Stimulated activated memory B cell treated with anti-CD40 and anti-IgM and Interleukin-4, amounts not matched to agents 10 μg/mL and 1 μg/mL and 100 μg/mL, for 72 hours (primary cell): ENCODE results near the gene DTNBP1.
A peak's percentile ranks its signal among the peaks of the same experiment; 100 is the strongest.

Experiments
- ATAC-seq: fragments of 150-1000 bp; cut with Tn5 transposase; 2 replicates; pipeline ENCODE4 v1.10.0; 2021
- H3K27ac Mint-ChIP-seq: one replicate; pipeline ENCODE4 v1.8.0; 2022; ENCODE audit warnings: mild to moderate bottlenecking, mixed read lengths
- H3K27me3 Mint-ChIP-seq: one replicate; pipeline ENCODE4 v1.8.0; 2022; ENCODE audit warnings: mixed read lengths
- H3K36me3 Mint-ChIP-seq: one replicate; pipeline ENCODE4 v1.8.0; 2022; ENCODE audit warnings: mixed read lengths
- H3K4me1 Mint-ChIP-seq: one replicate; pipeline ENCODE4 v1.8.0; 2022; ENCODE audit warnings: mixed read lengths
- H3K4me3 Mint-ChIP-seq: one replicate; pipeline ENCODE4 v1.8.0; 2022; ENCODE audit warnings: mild to moderate bottlenecking, moderate library complexity, mixed read lengths
- H3K9me3 Mint-ChIP-seq: one replicate; pipeline ENCODE4 v1.8.0; 2022; ENCODE audit warnings: mixed read lengths

DTNBP1 gene

GRCh38 chr6:15510121-15510520, 152.7 kb downstream of the DTNBP1 start:
- Mint-ChIP-seq H3K36me3 (peaks cover 87% of the 10 kb centered on the region), H3K4me1 (peaks cover 6% of the 10 kb centered on the region), H3K27me3 (no peaks in the 10 kb centered on the region), H3K9me3 (no peaks in the 10 kb centered on the region), H3K4me3 (no peak overlapping the region), H3K27ac (peak overlapping the region; percentile 30)
- no peak for ATAC-seq

GRCh38 chr6:15509335-15509933, 153.4 kb downstream of the DTNBP1 start:
- H3K4me3 Mint-ChIP-seq = no peak overlapping the region
- H3K27me3 Mint-ChIP-seq = no peaks in the 10 kb centered on the region
- no peak for ATAC-seq
- peak overlapping the region; percentile 19 for H3K27ac Mint-ChIP-seq
- H3K9me3 Mint-ChIP-seq = no peaks in the 10 kb centered on the region
- H3K4me1 Mint-ChIP-seq = no peaks in the 10 kb centered on the region
- peaks cover 87% of the 10 kb centered on the region for H3K36me3 Mint-ChIP-seq

- Mint-ChIP-seq H3K4me3 (no peak overlapping the region), H3K27ac (peak overlapping the region; percentile 19)
- no peak for ATAC-seq
Observed at GRCh38 chr6:15508931-15509330, 153.9 kb downstream of the DTNBP1 start.

GRCh38 chr6:15508441-15508871, 154.4 kb downstream of the DTNBP1 start:
- Mint-ChIP-seq H3K27me3 (no peaks in the 10 kb centered on the region), H3K9me3 (no peaks in the 10 kb centered on the region), H3K4me1 (no peaks in the 10 kb centered on the region), H3K4me3 (no peak overlapping the region), H3K36me3 (peaks cover 86% of the 10 kb centered on the region), H3K27ac (peak overlapping the region; percentile 19)
- no peak for ATAC-seq

More at GRCh38 chr6:15508931-15509330, 153.9 kb downstream of the DTNBP1 start:
- Mint-ChIP-seq H3K9me3 (no peaks in the 10 kb centered on the region), H3K27me3 (no peaks in the 10 kb centered on the region), H3K4me1 (no peaks in the 10 kb centered on the region), H3K36me3 (peaks cover 87% of the 10 kb centered on the region)

- Mint-ChIP-seq H3K36me3 (peaks cover 83% of the 10 kb centered on the region), H3K4me3 (no peak overlapping the region), H3K9me3 (no peaks in the 10 kb centered on the region), H3K27me3 (no peaks in the 10 kb centered on the region), H3K4me1 (no peaks in the 10 kb centered on the region), H3K27ac (no peak overlapping the region)
- ATAC-seq = no peak
Observed at GRCh38 chr6:15507746-15508145, 155.1 kb downstream of the DTNBP1 start.

GRCh38 chr6:15507221-15507620, 155.6 kb downstream of the DTNBP1 start:
- Mint-ChIP-seq H3K4me1 (no peaks in the 10 kb centered on the region), H3K4me3 (no peak overlapping the region), H3K9me3 (no peaks in the 10 kb centered on the region), H3K27me3 (no peaks in the 10 kb centered on the region), H3K27ac (no peak overlapping the region), H3K36me3 (peaks cover 84% of the 10 kb centered on the region)
- no peak for ATAC-seq

- Mint-ChIP-seq H3K9me3 (no peaks in the 10 kb centered on the region), H3K4me3 (no peak overlapping the region), H3K27ac (no peak overlapping the region), H3K4me1 (no peaks in the 10 kb centered on the region), H3K36me3 (peaks cover 88% of the 10 kb centered on the region), H3K27me3 (no peaks in the 10 kb centered on the region)
- ATAC-seq = no peak
Observed at GRCh38 chr6:15506066-15506465, 156.8 kb downstream of the DTNBP1 start.

GRCh38 chr6:15505463-15505918, 157.3 kb downstream of the DTNBP1 start:
- Mint-ChIP-seq H3K36me3 (peaks cover 88% of the 10 kb centered on the region), H3K4me1 (no peaks in the 10 kb centered on the region), H3K4me3 (no peak overlapping the region), H3K27me3 (no peaks in the 10 kb centered on the region), H3K9me3 (no peaks in the 10 kb centered on the region), H3K27ac (no peak overlapping the region)
- no peak for ATAC-seq

GRCh38 chr6:15504581-15505350, 158.1 kb downstream of the DTNBP1 start:
- no peak overlapping the region for H3K4me3 Mint-ChIP-seq
- peaks cover 89% of the 10 kb centered on the region for H3K36me3 Mint-ChIP-seq
- no peak overlapping the region for H3K27ac Mint-ChIP-seq
- no peaks in the 10 kb centered on the region for H3K27me3 Mint-ChIP-seq
- H3K9me3 Mint-ChIP-seq = no peaks in the 10 kb centered on the region
- no peak for ATAC-seq
- H3K4me1 Mint-ChIP-seq = peaks cover 6% of the 10 kb centered on the region

GRCh38 chr6:15504040-15504495, 158.8 kb downstream of the DTNBP1 start:
- ATAC-seq = no peak
- Mint-ChIP-seq H3K4me1 (peaks cover 6% of the 10 kb centered on the region), H3K27ac (no peak overlapping the region), H3K36me3 (peaks cover 82% of the 10 kb centered on the region), H3K4me3 (no peak overlapping the region), H3K9me3 (no peaks in the 10 kb centered on the region), H3K27me3 (no peaks in the 10 kb centered on the region)

GRCh38 chr6:15503346-15503680, 159.5 kb downstream of the DTNBP1 start:
- Mint-ChIP-seq H3K9me3 (no peaks in the 10 kb centered on the region), H3K27ac (no peak overlapping the region), H3K4me3 (no peak overlapping the region), H3K4me1 (peaks cover 6% of the 10 kb centered on the region), H3K27me3 (no peaks in the 10 kb centered on the region), H3K36me3 (peaks cover 79% of the 10 kb centered on the region)
- ATAC-seq = no peak

- H3K4me3 Mint-ChIP-seq = no peak overlapping the region
- no peaks in the 10 kb centered on the region for H3K9me3 Mint-ChIP-seq
- no peak overlapping the region for H3K27ac Mint-ChIP-seq
- ATAC-seq = no peak
- H3K4me1 Mint-ChIP-seq = peaks cover 6% of the 10 kb centered on the region
- peaks cover 82% of the 10 kb centered on the region for H3K36me3 Mint-ChIP-seq
- no peaks in the 10 kb centered on the region for H3K27me3 Mint-ChIP-seq
Observed at GRCh38 chr6:15502446-15503345, 160.1 kb downstream of the DTNBP1 start.

GRCh38 chr6:15501826-15502445, 160.9 kb downstream of the DTNBP1 start:
- Mint-ChIP-seq H3K4me3 (no peak overlapping the region), H3K9me3 (no peaks in the 10 kb centered on the region), H3K4me1 (peaks cover 6% of the 10 kb centered on the region), H3K27ac (no peak overlapping the region), H3K36me3 (peaks cover 78% of the 10 kb centered on the region), H3K27me3 (no peaks in the 10 kb centered on the region)
- ATAC-seq = no peak

- H3K36me3 Mint-ChIP-seq = peaks cover 73% of the 10 kb centered on the region
- peaks cover 6% of the 10 kb centered on the region for H3K4me1 Mint-ChIP-seq
- no peak overlapping the region for H3K27ac Mint-ChIP-seq
- no peak overlapping the region for H3K4me3 Mint-ChIP-seq
- H3K9me3 Mint-ChIP-seq = no peaks in the 10 kb centered on the region
- H3K27me3 Mint-ChIP-seq = no peaks in the 10 kb centered on the region
- no peak for ATAC-seq
Observed at GRCh38 chr6:15500901-15501825, 161.7 kb downstream of the DTNBP1 start.
